Thoracic aorta (tissue), 2 donors: ENCODE measurements around the gene FAM47E. TPM values are rescaled to one million over a fixed set of nuclear protein-coding genes. Genes with fewer than 3 reads are reported as not detected.

ENCODE experiments used
- ATAC-seq: fragments of 150-250 bp; one replicate; pipeline ENCODE4 v1.8.0; 2017; ENCODE audit warnings: low read depth; ENCODE audit not compliant: insufficient number of reproducible peaks, low FRiP score
- DNase-seq: peaks from one replicate; pipeline ENCODE4 v3.0.0-alpha.2; 2020; ENCODE audit warnings: low spot score
- H3K27ac ChIP-seq, 2 donors: fragments of 200-600 bp; sonication (generic); 1 replicate in 1 of 2; 2 replicates in 1 of 2; pipeline ENCODE4 v1.5.1; 2016; ENCODE audit warnings: mild to moderate bottlenecking in 2 of 2, moderate library complexity in 2 of 2
- H3K27me3 ChIP-seq: fragments of 200-600 bp; sonication (generic); replicated peaks from 2 replicates; pipeline ENCODE4 v1.6.0; 2016; ENCODE audit warnings: mild to moderate bottlenecking; ENCODE audit not compliant: insufficient read depth
- H3K36me3 ChIP-seq: fragments of 200-600 bp; sonication (generic); one replicate; pipeline ENCODE4 v1.5.1; 2016
- H3K4me1 ChIP-seq, 2 donors: fragments of 200-600 bp; sonication (generic); 1 replicate in 1 of 2; 2 replicates in 1 of 2; pipeline versions ENCODE4 v1.5.1 to v1.6.0; 2016; ENCODE audit warnings: low read depth in 2 of 2, mild to moderate bottlenecking in 1 of 2; ENCODE audit not compliant: control insufficient read depth in 1 of 2
- H3K4me3 ChIP-seq: fragments of 200-600 bp; sonication (generic); 2 replicates; pipeline ENCODE4 v1.5.1; 2016; ENCODE audit warnings: mild to moderate bottlenecking
- H3K9me3 ChIP-seq: fragments of 200-600 bp; sonication (generic); 2 replicates; pipeline ENCODE4 v1.5.1; 2016
- total RNA-seq, 2 donors: library from RNA; depleted of rRNA; stranded (reverse); fragments of >200 nt; gene quantifications; one replicate each; pipeline versions ENCODE4 v1.1.0 to v1.2.3, GENCODE V29; 2016
- TF ChIP-seq, protein P1 (sequence below): fragments of 200-600 bp; sonication (generic); IDR thresholded peaks from one replicate; pipeline ENCODE4 v1.5.1; 2019; ENCODE audit warnings: antibody characterized with exemption

FAM47E gene
- total RNA-seq, 2 donors from 2014 or later = 0.42 to 0.54 TPM

DNA sequence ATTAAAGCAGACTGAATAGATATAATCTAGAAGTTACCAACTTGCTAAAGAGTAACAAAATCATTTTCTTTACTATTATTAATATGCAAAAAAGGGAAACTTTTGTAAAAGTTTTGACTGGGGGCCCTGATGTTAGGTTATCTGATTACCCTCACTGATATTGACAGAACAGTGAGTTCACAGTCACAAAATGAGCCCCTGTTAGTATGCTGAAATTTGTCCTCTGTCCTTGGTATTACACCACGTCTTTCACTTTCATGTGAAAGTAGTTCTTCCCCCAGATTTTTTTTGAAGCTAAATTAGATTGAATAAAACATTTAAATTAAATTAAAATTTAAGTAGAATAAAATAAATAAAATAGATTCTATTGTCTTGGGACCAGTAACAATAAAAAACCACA is 60.9 kb downstream of the FAM47E start:
- Histone ChIP-seq H3K27me3 (no peaks in the 10 kb centered on the region), H3K27ac (no peak overlapping the region), H3K4me3 (no peak overlapping the region), H3K4me1 (peaks cover 10 to 17% of the 10 kb centered on the region in 2 donors), H3K9me3 (peaks cover 15% of the 10 kb centered on the region), H3K36me3 (peaks cover 12% of the 10 kb centered on the region)
- TF ChIP-seq, protein P1, sequence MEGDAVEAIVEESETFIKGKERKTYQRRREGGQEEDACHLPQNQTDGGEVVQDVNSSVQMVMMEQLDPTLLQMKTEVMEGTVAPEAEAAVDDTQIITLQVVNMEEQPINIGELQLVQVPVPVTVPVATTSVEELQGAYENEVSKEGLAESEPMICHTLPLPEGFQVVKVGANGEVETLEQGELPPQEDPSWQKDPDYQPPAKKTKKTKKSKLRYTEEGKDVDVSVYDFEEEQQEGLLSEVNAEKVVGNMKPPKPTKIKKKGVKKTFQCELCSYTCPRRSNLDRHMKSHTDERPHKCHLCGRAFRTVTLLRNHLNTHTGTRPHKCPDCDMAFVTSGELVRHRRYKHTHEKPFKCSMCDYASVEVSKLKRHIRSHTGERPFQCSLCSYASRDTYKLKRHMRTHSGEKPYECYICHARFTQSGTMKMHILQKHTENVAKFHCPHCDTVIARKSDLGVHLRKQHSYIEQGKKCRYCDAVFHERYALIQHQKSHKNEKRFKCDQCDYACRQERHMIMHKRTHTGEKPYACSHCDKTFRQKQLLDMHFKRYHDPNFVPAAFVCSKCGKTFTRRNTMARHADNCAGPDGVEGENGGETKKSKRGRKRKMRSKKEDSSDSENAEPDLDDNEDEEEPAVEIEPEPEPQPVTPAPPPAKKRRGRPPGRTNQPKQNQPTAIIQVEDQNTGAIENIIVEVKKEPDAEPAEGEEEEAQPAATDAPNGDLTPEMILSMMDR = no peak
- ATAC-seq = no peak
- DNase-seq = no peak

DNA sequence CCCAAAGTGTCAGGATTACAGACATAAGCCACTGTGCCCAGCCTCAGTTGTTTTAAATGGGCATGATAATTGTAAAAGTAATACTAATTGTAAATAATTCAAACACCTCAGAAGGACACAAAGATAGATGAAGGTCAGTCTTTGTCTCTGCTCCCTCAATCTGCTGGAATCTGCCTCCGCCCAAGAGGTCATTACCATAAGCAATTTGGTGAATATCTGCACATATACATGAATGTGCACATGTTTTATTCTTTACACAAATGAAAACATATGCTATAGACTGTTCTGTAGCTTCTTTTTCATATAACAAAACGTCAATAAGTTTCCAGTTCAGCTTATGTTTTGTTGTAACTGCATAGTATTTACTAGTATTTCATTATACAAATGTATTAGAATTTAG is 62.0 kb downstream of the FAM47E start:
- no peak for ATAC-seq
- peaks cover 2 to 6% of the 10 kb centered on the region in 2 donors for H3K4me1 ChIP-seq

DNA sequence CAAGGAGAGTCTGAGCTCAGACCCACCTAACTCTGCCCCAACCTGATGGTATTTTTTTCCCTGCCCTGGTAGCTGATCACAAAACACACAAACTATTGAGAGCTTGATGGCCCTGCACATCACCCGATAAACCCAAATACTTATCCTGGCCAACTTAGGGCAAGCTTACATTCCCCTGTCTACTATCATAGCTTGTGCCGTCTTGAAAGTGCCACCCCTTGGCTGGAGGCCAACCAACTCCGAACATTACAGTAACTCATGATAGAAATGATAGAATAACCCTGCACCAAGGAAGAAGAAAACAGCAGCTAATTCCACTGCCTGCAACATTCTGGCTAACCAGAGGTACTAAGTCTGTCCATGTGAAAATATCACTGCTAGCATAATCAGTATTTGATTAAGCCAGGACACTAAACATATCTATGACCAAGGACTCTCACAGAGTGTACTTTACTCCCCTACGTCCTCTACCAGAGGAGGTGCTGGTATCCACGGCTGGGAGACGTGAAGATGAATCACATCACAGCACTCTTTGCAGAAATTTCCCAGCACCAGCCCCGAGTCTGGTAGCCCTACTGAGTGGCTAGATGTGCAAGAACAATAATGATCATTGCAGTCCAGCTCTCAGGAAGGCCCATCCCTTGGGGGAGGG is 63.9 kb downstream of the FAM47E start:
- H3K27ac ChIP-seq = no peak overlapping the region
- TF ChIP-seq, protein P1 = no peak
- DNase-seq = no peak
- no peaks in the 10 kb centered on the region for H3K4me1 ChIP-seq
- H3K36me3 ChIP-seq = peaks cover 7% of the 10 kb centered on the region
- no peak for ATAC-seq
- H3K9me3 ChIP-seq = peaks cover 18% of the 10 kb centered on the region
- no peaks in the 10 kb centered on the region for H3K27me3 ChIP-seq
- no peak overlapping the region for H3K4me3 ChIP-seq

More for the DNA sequence above, 62.0 kb downstream of the FAM47E start:
- no peaks in the 10 kb centered on the region for H3K27me3 ChIP-seq
- TF ChIP-seq, protein P1 = no peak
- H3K27ac ChIP-seq = no peak overlapping the region
- peaks cover 12% of the 10 kb centered on the region for H3K36me3 ChIP-seq
- peaks cover 15% of the 10 kb centered on the region for H3K9me3 ChIP-seq
- DNase-seq = no peak
- H3K4me3 ChIP-seq = no peak overlapping the region

DNA sequence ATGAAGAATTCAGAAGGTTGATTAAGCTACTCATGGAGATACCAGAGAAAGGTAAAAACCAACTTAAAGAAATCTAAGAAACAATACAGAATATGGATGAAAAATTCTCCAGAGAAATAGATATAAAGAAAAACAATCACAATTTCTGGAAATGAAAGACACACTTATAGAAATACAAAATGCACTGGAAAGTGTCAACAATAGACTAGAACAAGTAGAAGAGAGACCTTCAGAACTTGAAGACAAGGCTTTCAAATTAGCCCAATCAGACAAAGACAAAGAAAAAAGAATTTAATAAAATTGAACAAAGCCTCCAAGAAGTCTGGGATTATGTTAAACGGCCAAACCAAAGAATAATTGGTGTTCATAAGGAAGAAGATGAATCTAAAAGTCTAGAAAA is 64.6 kb downstream of the FAM47E start:
- TF ChIP-seq, protein P1 = no peak
- H3K9me3 ChIP-seq = peaks cover 19% of the 10 kb centered on the region
- no peak for ATAC-seq

DNA sequence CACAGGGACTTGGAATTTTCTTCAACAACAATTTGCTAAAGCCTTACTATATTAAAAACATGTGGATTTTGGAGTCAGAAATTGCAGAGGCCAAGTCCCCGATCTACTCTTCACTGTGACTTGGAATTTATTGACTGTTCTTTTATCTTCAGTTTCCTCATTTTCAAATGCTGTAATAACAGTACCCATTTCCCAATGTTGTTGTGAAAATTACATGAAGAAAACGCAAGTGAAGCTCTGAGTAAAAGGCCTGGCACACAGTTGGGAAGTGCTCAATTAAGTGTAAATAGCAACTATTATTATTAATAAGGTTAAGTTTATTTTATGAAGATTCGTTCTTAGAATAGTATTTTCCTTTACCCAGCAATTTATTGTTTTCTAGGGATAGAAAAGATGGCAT is 70.7 kb downstream of the FAM47E start:
- no peaks in the 10 kb centered on the region for H3K27me3 ChIP-seq
- ATAC-seq = no peak
- no peaks in the 10 kb centered on the region for H3K36me3 ChIP-seq
- no peak for DNase-seq
- H3K4me1 ChIP-seq = no peaks in the 10 kb centered on the region
- TF ChIP-seq, protein P1 = no peak
- no peak overlapping the region for H3K4me3 ChIP-seq
- peaks cover 13% of the 10 kb centered on the region for H3K9me3 ChIP-seq
- H3K27ac ChIP-seq = no peak overlapping the region

More for the DNA sequence above, 64.6 kb downstream of the FAM47E start:
- H3K27me3 ChIP-seq = no peaks in the 10 kb centered on the region
- no peak for DNase-seq
- H3K4me1 ChIP-seq = no peaks in the 10 kb centered on the region
- H3K4me3 ChIP-seq = no peak overlapping the region
- H3K27ac ChIP-seq = no peak overlapping the region
- peaks cover 7% of the 10 kb centered on the region for H3K36me3 ChIP-seq
